AG10803 (cell line): ENCODE data around the gene ASB6.
"Not testable (repeated sequence)": the region's sequence is repeated elsewhere in the genome, so short reads cannot be mapped to it uniquely, and the experiment has no call there.

Experiments
- DNase-seq: peaks from one replicate; pipeline ENCODE4 v3.0.0; 2010; ENCODE audit warnings: low read depth
- H3K4me3 ChIP-seq: 2 replicates; pipeline ENCODE4 v1.5.1; 2011; ENCODE audit warnings: mild to moderate bottlenecking, low read length, control low read depth
- CTCF ChIP-seq: conservative IDR thresholded peaks from 2 replicates; pipeline ENCODE4 v1.5.1; 2011; ENCODE audit warnings: mild to moderate bottlenecking, low read length, control low read depth, inconsistent platforms

The ASB6 gene

DNA sequence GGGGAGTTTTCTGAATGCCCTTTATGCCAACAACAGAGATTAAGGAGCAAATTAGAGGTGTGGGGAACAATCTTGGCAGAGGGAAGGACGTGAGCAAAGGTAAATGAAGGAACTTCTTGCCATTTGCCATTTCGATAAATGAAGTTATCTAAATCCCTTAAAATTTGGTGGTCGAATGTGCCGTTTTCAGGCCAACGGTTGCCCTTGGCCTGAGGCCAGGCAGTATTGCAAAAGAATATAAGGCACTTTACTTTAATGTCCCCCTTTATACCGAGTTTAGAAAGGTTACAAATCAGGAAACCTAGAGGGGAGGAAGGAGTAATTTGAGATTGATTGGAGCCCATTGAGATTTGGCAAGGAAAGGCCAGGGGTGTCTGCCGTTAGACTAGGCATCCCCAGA is 47.3 kb downstream of the ASB6 start:
- no peak for DNase-seq
- TF ChIP-seq CTCF = no peak
- H3K4me3 ChIP-seq = no peak overlapping the region

DNA sequence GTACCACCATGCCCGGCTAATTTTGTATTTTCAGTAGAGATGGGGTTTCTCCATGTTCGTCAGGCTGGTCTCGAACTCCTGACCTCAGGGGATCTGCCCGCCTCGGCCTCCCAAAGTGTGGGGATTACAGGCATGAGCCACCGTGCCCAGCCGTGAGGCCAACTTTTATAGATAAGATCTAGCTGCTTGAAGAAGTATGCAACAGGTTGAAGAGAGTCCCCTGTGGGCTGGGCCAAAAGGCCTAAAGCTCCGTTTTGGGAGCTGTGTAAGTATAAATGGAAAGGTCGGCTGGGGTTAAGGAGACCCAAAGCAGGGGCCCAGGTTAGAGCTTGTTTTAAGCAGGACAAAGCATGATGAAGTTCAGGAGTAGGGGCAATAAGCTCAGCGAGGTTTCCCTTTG is 49.2 kb downstream of the ASB6 start:
- H3K4me3 ChIP-seq, DNase-seq: not testable (repeated sequence)

DNA sequence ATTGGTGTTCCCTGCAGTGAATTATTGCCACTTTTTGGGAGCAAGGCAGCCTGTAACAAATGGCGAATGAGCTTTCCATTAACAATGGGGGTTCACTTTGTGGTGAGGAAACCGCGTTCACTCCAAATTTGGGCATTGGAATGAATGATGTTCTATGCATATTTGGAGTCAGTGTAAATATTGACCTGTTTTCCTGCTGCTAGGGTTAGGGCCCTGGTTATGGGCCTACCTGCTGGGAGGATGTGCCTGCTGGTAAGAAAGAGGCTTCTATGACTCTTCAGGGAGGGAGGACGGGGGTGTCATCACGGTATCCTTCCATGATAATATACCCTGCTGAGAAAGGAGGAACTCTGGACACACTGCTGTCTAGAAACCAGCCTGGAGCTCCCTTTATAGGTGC is 50.0 kb downstream of the ASB6 start:
- no peak overlapping the region for H3K4me3 ChIP-seq
- TF ChIP-seq CTCF = no peak
- no peak for DNase-seq

- DNase-seq = no peak
- no peak for TF ChIP-seq CTCF
- H3K4me3 ChIP-seq = no peak overlapping the region
Measured at GRCh38 chr9:129590466-129590865, 51.5 kb downstream of the ASB6 start.

DNA sequence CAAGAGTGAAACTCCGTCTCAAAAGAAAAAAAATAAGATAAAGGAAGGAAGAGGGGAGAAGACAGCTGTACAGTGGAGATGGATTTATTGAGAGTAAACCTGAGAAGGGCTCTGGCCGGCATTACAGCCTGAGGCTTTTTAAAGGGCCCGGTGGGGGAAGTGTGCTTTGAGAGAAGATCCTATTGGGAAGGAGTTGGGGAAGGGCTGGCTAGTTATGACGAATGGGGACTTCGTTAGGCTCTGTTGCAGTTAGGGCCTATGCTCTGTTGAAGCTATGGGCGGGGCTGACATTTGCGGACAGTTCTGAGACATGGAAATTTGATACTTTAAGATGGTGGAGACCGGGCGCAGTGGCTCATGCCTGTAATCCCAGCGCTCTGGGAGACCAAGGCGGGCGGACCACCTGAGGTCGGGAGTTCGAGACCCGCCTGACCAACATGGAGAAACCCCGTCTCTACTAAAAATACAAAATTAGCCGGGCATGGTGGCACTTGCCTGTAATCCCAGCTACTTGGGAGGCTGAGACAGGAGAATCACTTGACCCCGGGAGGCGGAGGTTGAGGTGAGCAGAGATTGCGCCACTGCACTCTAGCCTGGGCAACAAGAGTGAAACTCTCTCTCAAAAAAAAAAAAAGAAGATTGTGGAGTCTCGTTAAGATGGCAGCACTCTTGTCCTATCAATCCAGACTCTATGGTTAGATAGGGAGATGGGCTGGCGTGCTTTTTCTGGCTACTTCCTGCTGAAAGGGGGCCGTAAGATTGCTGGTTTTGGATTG is 54.3 kb downstream of the ASB6 start:
- H3K4me3 ChIP-seq = no peak overlapping the region
- no peak for TF ChIP-seq CTCF
- DNase-seq = no peak

- no peak for TF ChIP-seq CTCF
- no peak overlapping the region for H3K4me3 ChIP-seq
- peak; percentile 50 for DNase-seq
Measured at GRCh38 chr9:129586685-129587084, 55.3 kb downstream of the ASB6 start.

- TF ChIP-seq CTCF = no peak
- no peak for DNase-seq
Measured at GRCh38 chr9:129586245-129586644, 55.7 kb downstream of the ASB6 start.

More at GRCh38 chr9:129586245-129586644, 55.7 kb downstream of the ASB6 start:
- no peak overlapping the region for H3K4me3 ChIP-seq
